NCI-H526 (cell line): ENCODE results near the gene ALG11.

Experiments
- DNase-seq, 2 experiments: peaks; one replicate each; lab custom pipeline; 2025; lab: John Stamatoyannopoulos, UW

Gene ALG11

DNA sequence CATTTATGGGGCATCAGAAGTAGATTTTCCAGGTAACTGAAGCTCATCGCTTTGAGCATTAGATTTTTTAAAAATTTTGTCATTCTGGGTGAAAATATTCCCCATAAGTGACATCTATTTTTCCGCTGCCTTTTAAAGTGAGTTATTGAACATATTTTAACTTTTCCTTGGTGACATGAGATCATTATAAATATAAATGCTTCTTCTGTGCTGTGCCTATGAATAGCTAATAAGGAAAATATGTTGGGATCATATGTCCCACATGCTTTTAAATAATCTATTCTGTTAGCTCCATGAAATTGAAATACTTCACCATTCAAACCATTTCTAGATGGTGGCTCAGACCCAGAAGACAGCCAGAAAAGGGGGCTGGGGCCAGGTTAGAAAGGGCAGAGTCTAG lies 15.0 kb upstream of the ALG11 start:
- no peak for DNase-seq

DNA sequence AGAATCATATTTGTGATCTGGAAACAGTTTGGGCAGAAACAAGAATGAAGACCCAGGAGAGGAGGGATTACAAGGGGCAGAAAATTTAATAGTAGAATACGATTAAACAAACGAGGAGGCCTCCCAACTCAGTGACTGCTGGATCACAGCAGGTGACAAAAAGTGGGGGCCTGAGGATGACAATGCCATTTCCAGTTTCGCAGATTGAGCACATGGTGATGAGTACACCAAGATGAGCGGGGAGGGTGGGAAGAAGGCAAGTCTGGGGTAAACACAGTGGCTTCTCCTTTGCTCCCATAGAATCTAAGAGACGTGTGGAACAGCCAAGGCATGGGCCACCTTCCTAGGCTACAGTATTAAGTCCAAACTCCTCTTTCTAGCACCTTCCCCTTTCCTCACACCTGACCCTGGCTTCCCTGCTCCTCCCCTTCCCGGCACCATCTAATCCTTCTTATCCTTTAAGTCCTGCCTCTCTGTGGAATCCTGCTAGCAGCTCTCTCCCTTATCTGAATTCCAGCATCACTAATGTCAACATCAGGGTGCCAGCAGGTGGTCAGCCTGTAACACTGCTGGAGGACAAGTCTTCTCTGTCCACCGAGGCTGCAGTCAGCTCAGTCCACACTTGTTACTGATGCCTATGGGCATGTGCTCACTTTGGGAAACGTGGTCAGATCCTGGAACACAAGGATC lies 14.4 kb upstream of the ALG11 start:
- peak; percentile 76 to 81 for DNase-seq

DNA sequence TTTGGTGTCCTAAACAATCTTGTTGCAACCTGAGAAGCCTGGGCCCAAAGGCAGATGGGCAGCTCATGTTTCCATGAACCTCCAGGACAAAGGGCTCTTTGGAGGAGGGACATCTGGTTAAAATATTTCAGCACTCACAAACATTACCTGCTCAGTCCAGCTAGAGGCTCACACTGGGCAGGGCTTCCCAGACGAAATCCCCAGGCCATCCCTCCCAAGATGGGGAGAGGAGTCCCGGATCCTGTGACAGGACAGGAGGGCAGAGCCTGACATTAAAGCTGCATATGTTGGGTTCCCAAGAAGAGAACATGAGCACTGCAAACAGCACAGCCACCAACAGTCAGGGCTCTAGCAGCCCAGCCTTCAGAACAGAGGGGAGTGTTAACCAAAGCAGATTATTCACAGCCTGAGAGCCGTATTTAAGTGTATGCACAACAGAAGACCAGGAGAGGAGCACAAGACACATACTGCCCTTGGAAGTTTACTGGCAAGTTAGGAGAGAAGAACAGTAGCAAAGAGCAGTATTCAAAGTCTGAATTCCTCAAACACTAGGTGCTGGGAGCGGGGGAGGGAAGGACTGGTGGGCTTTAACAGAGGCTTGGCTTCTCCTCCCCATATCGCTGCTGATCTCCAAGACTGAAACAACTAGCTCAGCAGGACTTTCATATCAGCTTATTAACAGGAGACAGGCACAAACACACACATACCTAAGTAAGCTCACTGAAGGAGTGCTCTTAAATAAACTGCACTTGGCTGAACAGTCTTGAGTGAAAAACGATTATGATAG lies 13.3 kb upstream of the ALG11 start:
- DNase-seq: peak; percentile 74 to 86

- peak in 1 of 2 experiments; percentile 25 for DNase-seq
These were observed 12.7 kb upstream of the ALG11 start for GRCh38 chr13:51999510-51999911.

DNA sequence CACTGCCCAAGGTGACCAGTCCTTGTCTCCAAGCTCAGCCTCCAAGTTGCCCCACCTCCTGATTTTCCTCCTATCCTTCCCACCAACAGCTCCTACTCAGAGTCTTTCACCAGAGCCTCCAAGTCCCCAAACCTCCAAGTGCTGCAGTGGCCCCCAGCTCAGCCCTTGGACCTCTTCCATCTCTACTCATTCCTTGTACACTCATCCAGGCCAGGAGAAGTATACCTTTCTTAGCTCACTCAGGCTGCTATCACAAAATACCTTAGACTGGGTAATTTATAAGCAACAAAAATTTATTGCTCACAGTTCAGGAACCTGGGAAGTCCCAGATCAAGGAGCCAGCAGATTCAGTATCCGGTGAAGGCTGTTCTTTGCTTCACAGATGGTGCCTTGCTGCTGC lies 12.3 kb upstream of the ALG11 start:
- DNase-seq: no peak

- peak; percentile 48 to 73 for DNase-seq
These were observed 11.0 kb upstream of the ALG11 start for GRCh38 chr13:52001120-52001731.

DNA sequence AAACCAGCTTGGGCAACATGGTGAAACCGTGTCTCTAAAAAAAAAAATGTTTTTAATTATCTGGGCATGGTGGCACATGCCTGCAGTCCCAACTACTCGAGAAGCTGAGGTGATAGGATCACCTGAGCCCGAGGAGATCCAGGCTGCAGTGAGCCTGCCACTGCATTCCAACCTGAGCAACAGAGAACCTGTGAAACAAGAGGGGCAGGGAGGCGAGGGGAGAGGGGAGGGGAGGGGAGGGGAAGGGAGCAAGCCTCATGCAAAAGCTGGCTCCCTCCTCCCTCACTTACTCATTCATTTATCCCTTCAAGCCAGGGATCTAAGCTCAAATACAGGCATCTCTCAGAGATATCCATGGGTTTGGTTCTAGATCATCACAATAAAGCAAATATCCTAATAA lies 9.8 kb upstream of the ALG11 start:
- DNase-seq: no peak

GRCh38 chr13:52003541-52003940 lies 8.7 kb upstream of the ALG11 start:
- no peak for DNase-seq

- no peak for DNase-seq
These were observed 7.6 kb upstream of the ALG11 start for GRCh38 chr13:52004511-52005170.

DNA sequence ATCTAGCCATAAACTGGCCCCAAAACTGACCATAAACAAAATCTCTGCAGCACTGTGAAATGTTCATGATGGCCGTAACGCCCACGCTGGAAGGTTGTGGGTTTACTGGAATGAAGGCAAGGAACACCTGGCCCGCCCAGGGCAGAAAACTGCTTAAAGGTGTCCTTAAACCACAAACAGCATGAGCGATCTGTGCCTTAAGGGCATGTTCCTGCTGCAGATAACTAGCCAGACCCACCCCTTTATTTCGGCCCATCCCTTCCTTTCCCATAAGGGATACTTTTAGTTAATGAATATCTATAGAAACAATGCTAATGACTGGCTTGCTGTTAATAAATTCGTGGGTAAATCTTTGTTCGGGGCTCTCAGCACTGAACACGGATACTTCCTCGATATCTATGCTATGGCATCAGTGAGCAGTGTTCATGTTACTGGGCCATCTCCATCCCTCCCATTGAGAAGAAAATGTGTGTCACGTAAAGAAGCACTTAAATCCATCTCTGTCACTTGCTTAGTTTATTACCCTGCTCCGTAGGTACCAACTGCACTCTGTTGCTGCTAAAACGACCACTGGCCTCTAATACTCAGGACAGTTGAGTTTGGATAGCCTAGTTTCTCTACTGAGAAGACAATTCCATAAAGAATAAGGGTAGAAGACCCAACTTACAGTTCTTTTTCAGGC lies 6.2 kb upstream of the ALG11 start:
- DNase-seq: no peak

- DNase-seq: no peak
These were observed 5.5 kb upstream of the ALG11 start for GRCh38 chr13:52006523-52007245.

- no peak for DNase-seq
These were observed 2.3 kb upstream of the ALG11 start for GRCh38 chr13:52009946-52010345.

- peak; percentile 28 to 77 for DNase-seq
These were observed 1.1 kb upstream of the ALG11 start, which contains the start of gene ATP7B for GRCh38 chr13:52010890-52011631. Gene ATP7B (minus strand): TSS chr13:52011450. CDS start chr13:52011337, 113 bp downstream.

DNA sequence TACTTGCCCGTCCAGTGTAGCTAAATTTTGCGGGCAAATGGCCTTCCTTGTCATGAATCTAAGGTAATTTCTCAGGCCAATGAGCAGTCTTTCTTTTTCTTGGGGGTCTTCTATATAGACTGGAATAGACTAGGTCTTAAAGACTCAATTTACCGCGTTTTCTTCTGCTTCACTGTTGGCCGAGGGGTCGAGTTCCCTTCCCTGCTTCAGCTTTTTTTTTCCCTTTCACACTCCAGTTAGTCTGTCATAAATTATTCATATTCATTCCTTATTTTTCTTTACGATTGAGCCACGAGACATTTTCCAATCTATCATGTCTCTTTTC lies 276 bp downstream of the ALG11 start:
- no peak for DNase-seq

DNA sequence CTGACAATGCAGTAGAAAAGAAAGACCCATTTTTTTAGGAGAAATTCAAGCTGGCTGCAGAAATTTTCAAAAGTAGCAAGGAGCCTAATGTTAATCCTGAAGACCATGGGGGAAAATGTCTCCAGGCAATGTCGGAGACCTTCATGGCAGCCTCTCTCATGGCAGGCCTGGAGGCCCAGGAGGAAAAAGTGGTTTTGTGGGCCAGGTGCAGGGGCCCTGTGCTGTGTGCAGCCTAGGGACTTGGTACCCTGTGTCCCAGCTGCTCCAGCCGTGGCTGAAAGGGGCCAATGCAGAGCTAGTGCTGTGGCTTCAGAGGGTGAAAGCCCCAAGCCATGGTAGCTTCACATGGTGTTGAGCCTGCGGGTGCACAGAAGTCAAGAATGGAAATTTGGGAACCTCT lies 4.1 kb downstream of the ALG11 start:
- DNase-seq: no peak

DNA sequence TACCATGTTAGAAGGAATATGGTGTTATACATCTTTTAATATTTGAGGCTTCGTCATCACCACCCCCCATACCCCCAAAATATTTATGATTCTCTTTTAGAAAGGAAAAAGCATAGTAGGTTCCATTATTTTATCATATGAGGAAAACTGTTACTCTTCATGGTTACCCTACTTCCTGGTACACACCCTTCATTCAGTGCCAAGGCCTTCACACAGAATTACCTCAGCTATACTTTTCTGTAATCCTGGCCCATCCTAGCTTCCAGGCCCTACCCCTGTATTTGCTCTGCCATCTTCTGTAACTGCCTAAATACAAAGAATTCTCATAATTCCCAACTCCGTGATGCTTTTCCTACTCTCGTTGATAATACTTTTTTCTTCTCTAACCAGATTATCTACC lies 8.0 kb downstream of the ALG11 start:
- DNase-seq: no peak

DNA sequence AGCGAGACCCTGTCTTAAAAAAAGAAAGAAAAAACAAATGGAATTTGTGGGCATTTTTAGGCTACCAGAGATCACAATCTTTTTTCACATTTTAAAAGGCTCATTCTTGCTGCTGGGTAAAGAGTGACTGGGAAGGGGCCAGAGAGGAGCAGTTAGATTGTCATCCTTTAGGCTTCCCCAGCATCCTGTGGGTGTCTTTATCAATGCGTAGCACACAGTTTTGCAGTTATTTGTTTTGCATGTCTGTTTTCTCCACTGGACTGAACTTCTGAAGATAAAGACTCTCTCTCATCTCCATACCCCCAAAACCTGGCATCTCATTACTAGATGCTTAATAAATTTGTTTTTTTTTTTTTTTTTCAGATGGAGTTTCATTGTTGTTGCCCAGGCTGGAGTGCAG lies 10.2 kb downstream of the ALG11 start:
- DNase-seq: no peak

GRCh38 chr13:52024481-52024880 lies 12.3 kb downstream of the ALG11 start, which contains the start of gene UTP14C:
Gene UTP14C (plus strand): TSS chr13:52024691. CDS start chr13:52028805, 4,114 bp downstream.
- DNase-seq: no peak

- no peak for DNase-seq
These were observed 13.5 kb downstream of the ALG11 start for GRCh38 chr13:52025475-52026245.

GRCh38 chr13:52026246-52026626 lies 14.0 kb downstream of the ALG11 start:
- DNase-seq: no peak
